ENCODE results near the gene TBC1D22A. TPM values are rescaled to one million over a fixed set of nuclear protein-coding genes. Genes with fewer than 3 reads are reported as not detected.

The TBC1D22A gene
- total and polyA plus RNA-seq, 9 donors: 12.5 to 25.6 (median 18.5) TPM

DNA sequence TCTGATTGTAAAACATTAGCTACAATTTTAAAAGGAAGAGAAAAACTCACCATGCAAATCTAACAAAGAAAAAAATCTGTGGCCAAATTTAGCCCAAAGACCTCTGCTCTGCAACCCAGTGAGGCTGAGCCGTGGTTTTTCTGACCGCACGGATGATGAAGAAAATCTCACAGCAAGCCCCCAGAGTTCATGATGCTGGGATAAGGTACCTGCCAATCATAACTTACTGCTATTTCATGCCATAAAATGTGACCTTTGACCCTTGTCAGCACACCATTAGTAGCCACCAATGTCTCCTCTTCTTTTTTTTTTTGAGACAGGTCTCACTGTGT is 35.5 kb upstream of the TBC1D22A start:
- peaks cover 13% of the 10 kb centered on the region for H3K4me1 ChIP-seq (ENCODE audit: insufficient read depth)
- no peak overlapping the region for H3K4me3 ChIP-seq
- TF ChIP-seq POLR2A (IDR thresholded peaks at IDR 0.05) (no peak), EP300 (IDR thresholded peaks at IDR 0.05) (no peak)
- TF ChIP-seq, protein P1, sequence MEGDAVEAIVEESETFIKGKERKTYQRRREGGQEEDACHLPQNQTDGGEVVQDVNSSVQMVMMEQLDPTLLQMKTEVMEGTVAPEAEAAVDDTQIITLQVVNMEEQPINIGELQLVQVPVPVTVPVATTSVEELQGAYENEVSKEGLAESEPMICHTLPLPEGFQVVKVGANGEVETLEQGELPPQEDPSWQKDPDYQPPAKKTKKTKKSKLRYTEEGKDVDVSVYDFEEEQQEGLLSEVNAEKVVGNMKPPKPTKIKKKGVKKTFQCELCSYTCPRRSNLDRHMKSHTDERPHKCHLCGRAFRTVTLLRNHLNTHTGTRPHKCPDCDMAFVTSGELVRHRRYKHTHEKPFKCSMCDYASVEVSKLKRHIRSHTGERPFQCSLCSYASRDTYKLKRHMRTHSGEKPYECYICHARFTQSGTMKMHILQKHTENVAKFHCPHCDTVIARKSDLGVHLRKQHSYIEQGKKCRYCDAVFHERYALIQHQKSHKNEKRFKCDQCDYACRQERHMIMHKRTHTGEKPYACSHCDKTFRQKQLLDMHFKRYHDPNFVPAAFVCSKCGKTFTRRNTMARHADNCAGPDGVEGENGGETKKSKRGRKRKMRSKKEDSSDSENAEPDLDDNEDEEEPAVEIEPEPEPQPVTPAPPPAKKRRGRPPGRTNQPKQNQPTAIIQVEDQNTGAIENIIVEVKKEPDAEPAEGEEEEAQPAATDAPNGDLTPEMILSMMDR (IDR thresholded peaks at IDR 0.05): no peak
- 93 to 94% (median 94%) methylated on average over 3 of the region's 3 CpGs for WGBS, 3 donors
- H3K36me3 ChIP-seq: no peaks in the 10 kb centered on the region
- intact Hi-C loops (cut with DNase I): no loop called here
- no peak overlapping the region for H3K27ac ChIP-seq
- H3K27me3 ChIP-seq: no peaks in the 10 kb centered on the region
- no peak for DNase-seq
- H3K9me3 ChIP-seq: no peaks in the 10 kb centered on the region

DNA sequence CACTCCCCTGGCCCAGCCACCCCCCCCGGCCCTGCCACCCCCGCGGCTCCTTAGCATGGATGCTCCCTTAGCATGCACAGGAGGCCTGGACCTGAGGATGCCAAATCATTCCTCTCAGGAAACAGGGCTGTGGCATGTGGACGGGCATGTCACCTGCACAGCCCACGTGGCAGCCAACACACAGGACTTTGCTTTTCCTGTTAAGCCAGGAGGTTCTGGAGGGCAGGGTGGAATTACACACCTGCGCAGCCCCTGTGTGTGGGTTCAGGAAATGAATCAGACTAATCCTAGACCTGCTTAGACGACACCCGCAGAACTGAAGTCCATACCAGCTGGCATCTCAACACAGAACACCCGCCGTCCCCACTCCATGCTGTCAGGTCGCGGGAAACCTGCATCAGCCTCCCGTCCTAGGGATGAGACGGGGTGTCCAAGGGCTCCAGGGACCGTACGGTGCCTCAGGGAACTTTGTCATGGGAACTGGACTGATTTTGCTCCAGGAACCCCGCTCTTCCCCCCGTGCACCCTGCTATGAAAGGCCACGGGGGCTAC is 34.6 kb upstream of the TBC1D22A start:
- no peaks in the 10 kb centered on the region for H3K9me3 ChIP-seq
- no peak overlapping the region for H3K27ac ChIP-seq
- intact Hi-C loops (cut with DNase I): no loop called here
- H3K36me3 ChIP-seq: no peaks in the 10 kb centered on the region
- 88 to 94% (median 91%) methylated on average over 19 of the region's 19 CpGs for WGBS, 3 donors
- no peak for TF ChIP-seq EP300 (IDR thresholded peaks at IDR 0.05)
- TF ChIP-seq POLR2A (IDR thresholded peaks at IDR 0.05): no peak
- peaks cover 13% of the 10 kb centered on the region for H3K4me1 ChIP-seq (ENCODE audit: insufficient read depth)
- H3K27me3 ChIP-seq: no peaks in the 10 kb centered on the region
- no peak for DNase-seq
- H3K4me3 ChIP-seq: no peak overlapping the region

DNA sequence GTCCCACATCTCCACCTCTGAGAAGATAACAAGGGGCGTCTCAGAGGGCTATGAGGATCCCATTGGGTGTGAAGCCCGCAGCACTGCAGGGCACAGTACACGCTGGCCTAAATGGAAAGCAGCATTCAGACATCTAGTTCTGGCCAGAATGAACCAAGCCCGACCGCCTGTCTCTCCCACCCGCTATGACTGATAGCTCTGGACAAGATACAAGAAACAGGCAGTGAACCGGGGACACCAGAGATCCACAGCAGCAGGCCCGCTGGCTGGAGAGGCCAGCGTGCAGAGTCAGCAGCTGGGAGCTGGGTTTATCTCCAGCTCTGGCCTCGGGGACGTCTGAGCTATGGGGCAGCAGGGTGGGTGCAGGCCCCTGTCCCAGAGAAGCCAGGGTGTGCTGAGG is 34.0 kb upstream of the TBC1D22A start:
- intact Hi-C loops (cut with DNase I): no loop called here
- Histone ChIP-seq H3K27me3 (no peaks in the 10 kb centered on the region), H3K36me3 (no peaks in the 10 kb centered on the region), H3K9me3 (no peaks in the 10 kb centered on the region), H3K27ac (no peak overlapping the region), H3K4me1 (ENCODE audit: insufficient read depth) (peaks cover 13% of the 10 kb centered on the region), H3K4me3 (no peak overlapping the region)
- no peak for TF ChIP-seq EP300 (IDR thresholded peaks at IDR 0.05)
- no peak for TF ChIP-seq POLR2A (IDR thresholded peaks at IDR 0.05)
- TF ChIP-seq, protein P1 (IDR thresholded peaks at IDR 0.05): no peak
- no peak for DNase-seq
- 65 to 77% (median 71%) methylated on average over 11 of the region's 11 CpGs for WGBS, 3 donors

DNA sequence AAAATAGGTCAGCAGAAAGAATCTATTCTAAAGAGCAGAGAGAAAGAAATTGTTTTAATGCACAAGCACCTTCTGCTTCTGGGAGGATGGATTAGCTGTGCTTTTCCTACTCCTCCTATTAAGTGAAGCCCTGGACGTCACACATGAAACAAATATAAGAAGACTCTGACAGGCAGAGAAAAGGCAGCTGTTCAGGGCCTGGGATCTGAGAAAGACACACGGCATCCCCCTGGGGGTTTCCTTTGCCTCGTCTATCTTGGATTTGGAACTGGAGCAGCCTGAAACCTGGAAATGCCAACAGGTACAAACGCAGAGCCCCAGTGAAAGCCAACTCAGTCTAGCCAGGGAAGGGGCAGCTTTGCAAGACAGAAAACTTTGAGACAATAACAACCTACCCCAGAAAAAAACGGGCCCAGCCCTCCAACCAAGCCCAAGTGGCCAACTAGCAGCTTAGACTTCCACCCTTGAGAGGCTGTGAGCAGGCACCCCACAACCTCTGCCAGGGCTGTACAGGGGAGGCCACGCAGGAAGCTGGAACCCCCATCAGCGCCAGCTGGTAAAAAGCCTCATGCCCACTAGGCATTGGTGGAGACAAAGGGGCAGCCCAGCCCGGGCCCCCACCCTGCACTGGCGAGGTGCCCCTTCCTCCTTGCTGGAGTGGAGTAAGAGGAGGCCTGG is 31.7 kb upstream of the TBC1D22A start:
- H3K9me3 ChIP-seq: no peaks in the 10 kb centered on the region
- no peaks in the 10 kb centered on the region for H3K36me3 ChIP-seq
- peaks cover 21% of the 10 kb centered on the region for H3K4me1 ChIP-seq (ENCODE audit: insufficient read depth)
- no peak for DNase-seq
- WGBS, 3 donors: 52 to 70% (median 64%) methylated on average over 9 of the region's 9 CpGs
- no peaks in the 10 kb centered on the region for H3K27me3 ChIP-seq
- H3K27ac ChIP-seq: peak overlapping the region in 1 of 2 donors; percentile 19
- no peak overlapping the region for H3K4me3 ChIP-seq
- intact Hi-C loops (cut with DNase I): no loop called here
- TF ChIP-seq POLR2A (IDR thresholded peaks at IDR 0.05): no peak
- TF ChIP-seq, protein P1 (IDR thresholded peaks at IDR 0.05): no peak
- TF ChIP-seq EP300 (IDR thresholded peaks at IDR 0.05): no peak

Data from ovary (tissue), 9 donors.